Stimulated activated naive CD8-positive, alpha-beta T cell treated with anti-CD3 and anti-CD28 coated beads, Interleukin-15, Interleukin-2, amounts not matched to agents 100 ng/mL and 50 ng/mL, for 24 hours (primary cell): Measurements from ENCODE around the gene INSL6.
"Not testable (repeated sequence)": the region's sequence is repeated elsewhere in the genome, so short reads cannot be mapped to it uniquely, and the experiment has no call there.

Experiments
- H3K27ac Mint-ChIP-seq: one replicate; pipeline ENCODE4 v1.8.0; 2021; ENCODE audit warnings: mild to moderate bottlenecking, mixed read lengths
- H3K27me3 Mint-ChIP-seq: one replicate; pipeline ENCODE4 v1.8.0; 2021; ENCODE audit warnings: mixed read lengths
- H3K36me3 Mint-ChIP-seq: one replicate; pipeline ENCODE4 v1.8.0; 2021; ENCODE audit warnings: low read depth, mixed read lengths
- H3K4me1 Mint-ChIP-seq: one replicate; pipeline ENCODE4 v1.8.0; 2021; ENCODE audit warnings: low read depth, mixed read lengths
- H3K4me3 Mint-ChIP-seq: one replicate; pipeline ENCODE4 v1.8.0; 2021; ENCODE audit warnings: mild to moderate bottlenecking, mixed read lengths
- H3K9me3 Mint-ChIP-seq: one replicate; pipeline ENCODE4 v1.8.0; 2021; ENCODE audit warnings: mixed read lengths

The INSL6 gene, protein sequence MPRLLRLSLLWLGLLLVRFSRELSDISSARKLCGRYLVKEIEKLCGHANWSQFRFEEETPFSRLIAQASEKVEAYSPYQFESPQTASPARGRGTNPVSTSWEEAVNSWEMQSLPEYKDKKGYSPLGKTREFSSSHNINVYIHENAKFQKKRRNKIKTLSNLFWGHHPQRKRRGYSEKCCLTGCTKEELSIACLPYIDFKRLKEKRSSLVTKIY

DNA sequence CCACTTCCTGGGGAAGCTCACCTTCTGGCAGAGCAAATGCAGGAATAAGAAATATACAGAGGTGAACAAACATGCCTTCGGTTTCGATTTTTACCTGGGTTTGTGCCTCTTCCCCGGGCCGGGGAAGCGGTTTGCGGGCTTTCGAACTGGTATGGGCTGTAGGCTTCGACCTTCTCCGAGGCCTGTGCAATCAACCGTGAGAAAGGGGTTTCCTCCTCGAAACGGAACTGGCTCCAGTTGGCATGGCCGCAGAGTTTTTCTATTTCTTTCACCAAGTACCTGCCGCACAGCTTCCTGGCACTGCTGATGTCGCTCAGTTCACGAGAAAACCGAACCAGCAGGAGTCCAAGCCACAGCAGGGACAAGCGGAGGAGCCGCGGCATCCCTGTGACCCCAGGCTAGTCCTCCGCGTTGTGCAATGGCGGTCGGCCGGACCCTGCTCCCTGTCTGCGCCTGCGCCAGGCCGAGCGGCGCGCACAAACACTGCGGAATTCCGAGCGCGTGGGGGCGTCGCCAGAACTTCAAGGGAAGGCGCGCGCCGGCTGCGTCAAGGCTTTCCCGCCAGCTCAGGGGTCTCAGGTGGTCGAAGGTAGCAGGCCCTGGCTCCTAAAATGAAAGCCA, at the start of gene INSL6:
Gene INSL6, minus strand, starts transcription at position 420 of the 621 bp plus-strand sequence. Its CDS starts 37 bp downstream, at position 383.
- Mint-ChIP-seq H3K4me1 (peaks cover 41% of the 10 kb centered on the region), H3K4me3 (no peak within 1 kb of the TSS), H3K27ac (no peak within 1 kb of the TSS), H3K27me3 (no peaks in the 10 kb centered on the region), H3K36me3 (no peaks in the 10 kb centered on the region), H3K9me3 (no peaks in the 10 kb centered on the region)

DNA sequence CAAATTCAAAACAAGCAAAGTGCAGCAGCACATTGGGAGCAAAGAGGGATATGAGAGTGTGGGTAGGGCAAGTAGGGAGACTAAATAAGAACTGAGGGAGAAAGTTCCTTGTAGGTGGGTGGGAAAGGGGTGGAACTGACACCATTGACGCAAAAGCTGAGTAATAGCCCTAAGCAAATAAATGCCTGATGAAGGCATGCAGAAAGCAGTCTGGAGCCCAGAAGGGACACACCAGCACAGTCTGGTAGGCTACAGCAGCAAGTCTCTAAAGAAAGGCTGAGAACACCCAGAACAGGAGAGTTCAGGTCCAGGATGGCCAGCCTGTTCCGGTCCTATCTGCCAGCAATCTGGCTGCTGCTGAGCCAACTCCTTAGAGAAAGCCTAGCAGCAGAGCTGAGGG, 45.8 kb upstream of the INSL6 start, which contains the start of gene INSL4:
Gene INSL4, plus strand, starts transcription at position 208 of the 400 bp plus-strand sequence. Its CDS starts 105 bp downstream, at position 313.
- H3K36me3 Mint-ChIP-seq = no peaks in the 10 kb centered on the region
- no peak within 1 kb of the TSS for H3K27ac Mint-ChIP-seq

DNA sequence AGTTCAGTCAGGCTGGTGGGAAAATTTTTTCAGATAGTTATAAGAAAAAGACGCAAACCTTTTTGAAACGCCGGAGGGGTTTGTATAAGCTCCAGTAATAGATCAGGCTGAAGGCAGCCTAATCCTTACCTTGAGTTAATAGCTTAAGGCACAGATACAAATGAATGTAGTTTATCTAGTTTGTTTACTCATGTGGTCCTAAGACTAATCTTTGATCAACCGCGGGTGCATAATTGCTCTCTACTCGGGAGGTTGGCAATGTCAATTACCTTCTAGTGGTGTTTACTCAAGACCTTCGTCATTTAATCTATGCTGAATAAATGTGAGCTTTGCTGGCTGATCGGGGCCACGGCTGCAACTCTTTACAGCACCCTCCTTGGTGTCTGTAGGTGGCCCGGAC, 45.1 kb upstream of the INSL6 start:
- no peak overlapping the region for H3K27ac Mint-ChIP-seq
- H3K4me3 Mint-ChIP-seq = no peak overlapping the region
- no peaks in the 10 kb centered on the region for H3K9me3 Mint-ChIP-seq
- no peaks in the 10 kb centered on the region for H3K4me1 Mint-ChIP-seq
- H3K27me3 Mint-ChIP-seq = peaks cover 5% of the 10 kb centered on the region
- H3K36me3 Mint-ChIP-seq = no peaks in the 10 kb centered on the region

More for the DNA sequence above, 45.8 kb upstream of the INSL6 start, which contains the start of gene INSL4:
- peaks cover 3% of the 10 kb centered on the region for H3K27me3 Mint-ChIP-seq
- H3K4me3 Mint-ChIP-seq = no peak within 1 kb of the TSS
- H3K9me3 Mint-ChIP-seq = no peaks in the 10 kb centered on the region
- no peaks in the 10 kb centered on the region for H3K4me1 Mint-ChIP-seq

DNA sequence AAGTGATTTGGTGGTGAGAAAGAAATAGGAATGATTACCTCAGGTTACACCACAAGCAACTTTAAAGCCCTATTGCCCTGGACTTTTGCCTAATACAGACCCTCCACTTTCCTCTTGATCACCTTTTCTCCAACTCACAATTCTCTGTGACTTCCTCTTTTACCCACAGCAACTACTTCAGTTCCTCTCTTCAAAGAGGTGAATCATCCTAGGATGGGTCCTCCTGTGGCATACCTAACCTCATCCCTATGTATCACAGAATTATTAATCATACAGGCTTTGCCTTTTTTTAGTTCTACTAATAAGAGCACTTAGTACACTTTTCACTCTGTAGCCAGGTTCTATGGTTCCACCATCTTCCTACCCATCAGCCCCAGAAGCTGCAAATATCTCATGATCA, 19.6 kb upstream of the INSL6 start:
- H3K27me3 Mint-ChIP-seq = no peaks in the 10 kb centered on the region
- H3K4me1 Mint-ChIP-seq = peaks cover 3% of the 10 kb centered on the region
- no peak overlapping the region for H3K27ac Mint-ChIP-seq
- no peak overlapping the region for H3K4me3 Mint-ChIP-seq
- peaks cover 5% of the 10 kb centered on the region for H3K9me3 Mint-ChIP-seq
- no peaks in the 10 kb centered on the region for H3K36me3 Mint-ChIP-seq

DNA sequence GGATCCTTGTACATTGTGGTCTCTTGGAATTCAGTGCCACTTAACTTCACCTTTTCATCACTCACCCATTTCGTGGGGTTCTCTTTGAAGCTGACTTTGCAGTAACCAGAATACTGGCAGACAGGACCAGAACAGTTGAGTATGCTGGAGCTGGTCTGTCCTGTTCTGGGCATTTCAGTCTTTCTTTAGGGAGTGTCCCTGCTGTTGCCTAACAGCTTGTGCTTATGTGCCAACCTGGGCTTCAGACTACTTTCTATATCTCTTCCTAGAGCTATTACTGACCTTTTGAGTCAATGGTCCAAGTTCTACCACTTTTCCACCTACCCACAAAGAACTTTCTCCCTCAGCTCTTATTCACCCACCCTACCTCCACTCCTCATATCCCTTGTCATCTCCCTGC, 10.0 kb upstream of the INSL6 start:
- peaks cover 12% of the 10 kb centered on the region for H3K27me3 Mint-ChIP-seq
- no peaks in the 10 kb centered on the region for H3K36me3 Mint-ChIP-seq
- H3K4me3 Mint-ChIP-seq = no peak overlapping the region
- H3K27ac Mint-ChIP-seq = no peak overlapping the region
- no peaks in the 10 kb centered on the region for H3K4me1 Mint-ChIP-seq
- no peaks in the 10 kb centered on the region for H3K9me3 Mint-ChIP-seq

DNA sequence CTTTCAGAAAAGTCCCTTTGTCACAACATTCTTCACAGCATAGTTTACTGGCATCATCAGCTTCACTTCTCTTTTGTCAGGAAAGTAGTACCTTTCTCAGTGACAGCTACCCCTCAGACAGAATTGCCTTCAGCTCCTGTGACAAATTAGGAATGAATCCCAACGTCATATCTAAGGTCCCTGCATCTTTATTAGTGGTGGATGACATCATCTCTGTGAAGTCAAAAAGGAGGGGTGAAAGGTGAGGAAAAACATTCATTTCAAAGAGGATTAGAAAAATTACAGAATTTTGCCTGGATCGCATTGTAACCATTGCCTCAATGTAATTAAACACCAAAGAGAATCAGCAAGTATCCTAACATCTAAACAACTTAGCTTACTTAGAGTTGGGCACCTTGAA, 7.9 kb upstream of the INSL6 start:
- no peak overlapping the region for H3K4me3 Mint-ChIP-seq
- H3K4me1 Mint-ChIP-seq = no peaks in the 10 kb centered on the region
- no peaks in the 10 kb centered on the region for H3K9me3 Mint-ChIP-seq

DNA sequence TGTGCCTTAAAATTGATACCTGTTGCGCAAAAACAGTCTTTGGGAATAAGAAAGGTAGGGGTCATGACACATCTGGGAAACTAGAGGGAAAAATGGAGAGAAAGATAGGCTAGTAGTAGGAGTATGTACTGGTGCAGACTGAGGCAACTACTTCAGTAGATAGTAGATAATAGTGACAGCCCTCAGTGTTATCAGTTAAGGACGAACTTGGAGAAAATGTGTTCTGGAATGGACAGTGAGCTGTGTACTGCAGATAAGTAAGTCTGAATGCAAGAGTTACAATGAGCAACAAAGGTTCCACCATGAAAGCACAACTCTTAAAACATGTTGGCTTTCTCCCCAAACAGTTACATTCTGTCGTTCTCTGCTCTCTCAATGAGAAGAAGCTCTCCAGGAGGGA, 6.5 kb upstream of the INSL6 start:
- Mint-ChIP-seq H3K4me1 (peaks cover 5% of the 10 kb centered on the region), H3K27ac (no peak overlapping the region), H3K9me3 (no peaks in the 10 kb centered on the region), H3K27me3 (no peaks in the 10 kb centered on the region), H3K36me3 (no peaks in the 10 kb centered on the region), H3K4me3 (no peak overlapping the region)

More for the DNA sequence above, 7.9 kb upstream of the INSL6 start:
- no peaks in the 10 kb centered on the region for H3K36me3 Mint-ChIP-seq
- H3K27me3 Mint-ChIP-seq = no peaks in the 10 kb centered on the region
- H3K27ac Mint-ChIP-seq = no peak overlapping the region

DNA sequence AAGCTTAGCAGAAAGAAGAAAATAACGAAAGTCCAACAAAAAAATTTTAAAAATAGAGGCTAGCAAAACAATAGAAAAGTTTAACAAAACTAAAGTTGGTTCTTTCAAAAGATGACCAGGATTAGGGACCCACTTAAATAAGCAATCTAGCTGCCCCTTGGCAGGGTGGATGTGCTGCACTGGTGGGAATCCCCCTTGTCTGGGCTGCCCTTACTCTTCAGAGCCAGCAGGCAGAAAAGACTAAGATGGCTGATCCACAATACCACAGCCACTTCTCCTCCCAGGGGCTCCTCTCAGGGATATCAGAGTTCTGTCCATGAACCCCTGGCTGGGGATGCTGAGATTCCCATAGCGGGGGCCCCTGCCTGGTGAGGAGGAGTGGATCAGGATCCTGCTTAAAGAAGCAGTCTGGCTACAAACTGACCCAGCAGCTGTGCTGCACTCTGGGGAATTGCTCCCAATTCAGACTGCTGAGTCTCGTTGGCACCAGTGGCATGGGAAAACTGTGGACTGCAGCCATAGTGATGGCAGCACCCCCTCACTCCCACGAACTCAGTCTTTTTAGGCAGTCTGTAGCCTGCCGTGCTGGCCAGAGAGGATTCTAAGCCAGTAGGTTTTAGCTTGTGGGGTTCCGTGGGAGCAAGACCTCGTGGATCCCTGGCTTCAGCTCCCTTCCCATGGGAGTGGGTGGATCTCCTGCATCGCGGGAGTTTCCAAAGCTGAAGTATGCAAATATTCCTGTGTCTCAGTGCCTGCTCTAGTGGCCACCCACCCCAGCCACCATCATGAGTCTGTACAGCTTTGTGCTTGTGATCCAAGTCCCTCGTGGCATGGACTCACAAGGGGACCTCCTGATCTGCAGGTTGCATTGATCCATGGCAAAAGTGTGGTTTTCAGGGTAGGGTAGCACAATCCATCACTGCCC, 2.9 kb upstream of the INSL6 start:
- Mint-ChIP-seq H3K27ac (no peak overlapping the region), H3K27me3 (no peaks in the 10 kb centered on the region), H3K36me3 (no peaks in the 10 kb centered on the region), H3K4me1 (peaks cover 33% of the 10 kb centered on the region), H3K9me3 (no peaks in the 10 kb centered on the region), H3K4me3 (no peak overlapping the region)

DNA sequence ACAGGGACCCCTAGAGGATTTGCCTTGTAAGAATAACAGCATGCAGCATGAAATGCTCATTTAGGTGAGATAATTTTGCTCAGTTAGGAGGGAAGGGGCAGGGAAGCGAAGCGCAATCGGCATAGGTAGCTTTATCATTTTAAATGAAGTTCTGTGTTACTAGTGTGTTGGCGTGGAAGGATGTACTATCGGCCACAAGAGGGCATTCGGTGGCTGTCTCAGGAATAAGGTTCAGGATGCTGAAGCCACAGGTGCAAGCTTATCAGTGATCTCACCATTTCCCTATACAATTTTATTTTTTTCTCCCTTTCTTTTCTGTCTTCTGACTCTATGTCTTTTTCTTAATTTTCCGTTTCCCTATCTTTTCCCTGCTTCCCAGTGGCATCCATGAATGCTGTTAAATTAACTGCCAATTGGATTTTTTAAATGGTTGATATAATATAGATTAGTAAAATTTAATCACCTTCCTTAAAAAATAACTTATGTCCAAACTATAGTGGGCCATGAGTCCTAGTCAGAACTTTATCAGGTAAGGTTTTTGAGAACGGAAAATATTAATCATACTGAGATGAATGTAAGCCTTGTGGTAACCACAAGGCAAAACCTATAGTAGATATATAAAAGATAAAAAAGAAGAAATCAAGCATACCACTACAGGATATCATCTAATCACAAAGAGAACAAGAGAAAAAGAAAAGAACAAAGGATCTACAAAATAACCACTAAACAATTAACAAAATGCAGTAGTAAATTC, 1.2 kb upstream of the INSL6 start:
- no peaks in the 10 kb centered on the region for H3K9me3 Mint-ChIP-seq
- H3K4me3 Mint-ChIP-seq = no peak overlapping the region
- no peaks in the 10 kb centered on the region for H3K36me3 Mint-ChIP-seq
- peak overlapping the region; percentile 51 for H3K27ac Mint-ChIP-seq
- no peaks in the 10 kb centered on the region for H3K27me3 Mint-ChIP-seq
- peaks cover 41% of the 10 kb centered on the region for H3K4me1 Mint-ChIP-seq

DNA sequence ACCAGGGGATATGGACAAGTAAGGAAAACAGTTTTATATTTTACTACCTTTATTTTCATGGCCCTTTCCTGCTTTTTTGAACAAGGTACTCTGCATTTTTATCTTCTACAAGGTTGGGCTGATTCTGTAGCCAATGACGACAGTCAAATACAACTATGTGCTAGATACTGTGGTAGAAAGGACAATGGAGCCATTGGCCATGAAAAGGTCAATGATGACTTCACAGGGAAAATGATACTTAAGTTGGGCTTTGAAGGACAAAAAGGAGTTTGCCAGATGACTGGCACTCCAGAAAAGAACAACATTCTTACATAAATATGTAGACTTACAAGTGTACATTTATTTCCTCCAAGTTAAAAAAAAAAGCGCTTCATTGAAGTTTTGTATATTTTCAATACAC, 663 bp downstream of the INSL6 start:
- no peaks in the 10 kb centered on the region for H3K9me3 Mint-ChIP-seq
- no peak overlapping the region for H3K4me3 Mint-ChIP-seq
- H3K4me1 Mint-ChIP-seq = peaks cover 41% of the 10 kb centered on the region
- H3K27ac Mint-ChIP-seq = no peak overlapping the region
- no peaks in the 10 kb centered on the region for H3K27me3 Mint-ChIP-seq
- no peaks in the 10 kb centered on the region for H3K36me3 Mint-ChIP-seq

DNA sequence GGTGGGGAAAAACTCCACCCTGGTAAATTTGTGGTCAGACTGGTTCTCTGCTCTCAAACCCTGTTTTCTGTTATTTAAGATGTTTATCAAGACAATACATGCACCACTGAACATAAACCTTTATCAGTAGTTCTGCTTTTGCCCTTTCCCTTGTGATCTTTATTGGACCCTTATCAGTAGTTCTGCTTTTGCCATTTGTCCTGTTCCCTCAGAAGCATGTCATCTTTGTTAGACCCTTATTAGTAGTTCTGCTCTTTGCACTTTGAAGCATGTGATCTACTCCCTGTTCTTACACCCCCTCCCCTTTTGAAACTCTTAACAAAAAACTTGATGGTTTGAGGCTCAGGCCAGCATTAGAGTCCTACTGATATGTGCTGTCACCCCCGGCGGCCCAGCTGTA, 4.8 kb downstream of the INSL6 start:
- H3K27ac Mint-ChIP-seq, H3K27me3 Mint-ChIP-seq, H3K9me3 Mint-ChIP-seq, H3K36me3 Mint-ChIP-seq, H3K4me3 Mint-ChIP-seq: not testable (repeated sequence)
- H3K4me1 Mint-ChIP-seq = peaks cover 35% of the 10 kb centered on the region

DNA sequence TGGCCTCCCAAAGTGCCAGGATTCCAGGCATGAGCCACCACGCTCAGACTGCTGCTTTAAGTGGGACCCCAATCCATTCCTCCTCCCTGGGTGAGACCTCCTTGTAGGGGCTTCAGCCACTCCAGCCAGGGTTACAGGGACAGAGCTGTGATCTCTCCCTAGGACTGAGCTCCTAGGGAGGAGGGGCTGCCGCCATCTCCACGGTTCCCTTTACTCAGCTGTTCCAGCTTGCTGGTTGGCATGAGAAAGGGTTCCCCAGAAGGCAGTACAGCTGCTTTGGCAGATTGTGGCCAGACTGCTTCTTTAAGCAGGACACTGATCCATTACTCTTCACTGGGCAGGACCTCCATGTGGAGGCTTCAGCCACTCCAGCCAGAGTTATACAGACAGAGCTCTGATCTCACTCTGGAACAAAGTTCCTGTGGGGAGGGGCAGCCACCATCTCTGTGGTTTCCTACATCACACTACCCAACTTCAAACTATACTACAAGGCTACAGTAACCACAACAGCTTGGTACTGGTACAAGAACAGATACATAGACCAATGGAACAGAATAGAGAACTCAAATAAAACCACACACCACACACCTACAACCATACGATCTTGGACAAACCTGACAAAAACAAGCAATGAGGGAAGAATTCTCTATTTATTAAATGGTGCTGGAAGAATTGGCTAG, 7.2 kb downstream of the INSL6 start:
- H3K27ac Mint-ChIP-seq = peak overlapping the region; percentile 1
- no peaks in the 10 kb centered on the region for H3K27me3 Mint-ChIP-seq
- peaks cover 10% of the 10 kb centered on the region for H3K9me3 Mint-ChIP-seq
- H3K4me3 Mint-ChIP-seq = peak overlapping the region; percentile 17
- no peaks in the 10 kb centered on the region for H3K36me3 Mint-ChIP-seq
- peaks cover 19% of the 10 kb centered on the region for H3K4me1 Mint-ChIP-seq

DNA sequence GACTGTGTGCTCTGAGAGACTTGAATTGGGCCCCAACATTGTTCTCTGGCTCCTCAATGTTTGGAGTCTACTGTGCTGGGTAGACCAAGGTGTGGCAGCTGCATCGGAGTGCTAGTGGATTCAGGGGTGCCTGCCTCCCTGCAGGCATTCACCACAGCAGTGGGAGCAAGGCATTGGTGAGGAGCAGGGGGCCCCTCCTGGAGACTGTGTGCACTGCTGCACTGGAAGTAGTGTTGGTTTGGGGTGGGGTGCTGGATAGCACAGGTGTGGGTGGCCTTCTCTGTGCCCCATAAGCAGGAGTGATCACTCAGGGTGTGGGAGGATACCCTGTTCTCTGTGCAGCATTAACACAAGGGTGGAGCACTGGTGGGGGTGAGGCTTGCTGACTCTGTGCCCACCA, 39.2 kb downstream of the INSL6 start:
- H3K27me3 Mint-ChIP-seq = no peaks in the 10 kb centered on the region
- H3K36me3 Mint-ChIP-seq = peaks cover 75% of the 10 kb centered on the region
- H3K9me3 Mint-ChIP-seq = peaks cover 27% of the 10 kb centered on the region
- no peak overlapping the region for H3K27ac Mint-ChIP-seq
- no peaks in the 10 kb centered on the region for H3K4me1 Mint-ChIP-seq
- no peak overlapping the region for H3K4me3 Mint-ChIP-seq

DNA sequence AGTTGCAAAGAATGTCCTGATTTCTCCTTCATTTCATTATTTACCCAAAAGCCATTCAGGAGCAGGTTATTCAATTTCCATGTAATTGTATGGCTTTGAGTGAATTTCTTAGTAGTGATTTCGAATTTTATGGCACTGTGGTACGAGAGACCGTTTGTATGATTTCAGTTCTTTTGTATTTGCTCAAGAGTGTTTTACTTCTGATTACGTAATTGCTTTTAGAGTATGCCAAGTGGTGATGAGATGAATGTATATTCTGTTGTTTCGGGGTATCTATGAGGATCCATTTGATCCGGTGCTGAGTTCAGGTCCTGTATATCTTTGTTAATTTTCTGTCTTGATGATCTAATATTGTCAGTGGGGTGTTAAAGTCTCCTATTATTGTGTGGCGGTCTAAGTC, 41.2 kb downstream of the INSL6 start:
- Mint-ChIP-seq H3K27me3 (no peaks in the 10 kb centered on the region), H3K36me3 (peaks cover 71% of the 10 kb centered on the region), H3K27ac (no peak overlapping the region), H3K4me3 (no peak overlapping the region), H3K4me1 (peaks cover 9% of the 10 kb centered on the region), H3K9me3 (peaks cover 23% of the 10 kb centered on the region)
